Stimulated activated naive B cell treated with anti-CD40 and anti-IgM and Interleukin-4, amounts not matched to agents 10 μg/mL and 1 μg/mL and 100 μg/mL, for 72 hours (primary cell): ENCODE results near the gene CDON.

Source experiments
- ATAC-seq, 2 donors: fragments of 150-1000 bp; cut with Tn5 transposase; replicated peaks; 2 replicates each; pipeline ENCODE4 v1.10.0; 2021; ENCODE audit warnings: moderate library complexity in 1 of 2
- DNase-seq: peaks from one replicate; pipeline ENCODE4 v3.0.0; 2021
- H3K27ac Mint-ChIP-seq: one replicate; pipeline ENCODE4 v1.8.0; 2022; ENCODE audit warnings: mild to moderate bottlenecking, mixed read lengths
- H3K27me3 Mint-ChIP-seq, 2 donors: one replicate each; pipeline ENCODE4 v1.8.0; 2022; ENCODE audit warnings: mixed read lengths in 2 of 2
- H3K36me3 Mint-ChIP-seq, 2 donors: one replicate each; pipeline ENCODE4 v1.8.0; 2022; ENCODE audit warnings: mixed read lengths in 2 of 2, mild to moderate bottlenecking in 1 of 2
- H3K4me1 Mint-ChIP-seq, 2 donors: one replicate each; pipeline ENCODE4 v1.8.0; 2022; ENCODE audit warnings: mixed read lengths in 2 of 2, mild to moderate bottlenecking in 1 of 2
- H3K4me3 Mint-ChIP-seq, 2 donors: one replicate each; pipeline ENCODE4 v1.8.0; 2022; ENCODE audit warnings: mild to moderate bottlenecking in 2 of 2, mixed read lengths in 2 of 2, moderate library complexity in 1 of 2
- H3K9me3 Mint-ChIP-seq, 2 donors: one replicate each; pipeline ENCODE4 v1.8.0; 2022; ENCODE audit warnings: mixed read lengths in 2 of 2, mild to moderate bottlenecking in 1 of 2

CDON gene

DNA sequence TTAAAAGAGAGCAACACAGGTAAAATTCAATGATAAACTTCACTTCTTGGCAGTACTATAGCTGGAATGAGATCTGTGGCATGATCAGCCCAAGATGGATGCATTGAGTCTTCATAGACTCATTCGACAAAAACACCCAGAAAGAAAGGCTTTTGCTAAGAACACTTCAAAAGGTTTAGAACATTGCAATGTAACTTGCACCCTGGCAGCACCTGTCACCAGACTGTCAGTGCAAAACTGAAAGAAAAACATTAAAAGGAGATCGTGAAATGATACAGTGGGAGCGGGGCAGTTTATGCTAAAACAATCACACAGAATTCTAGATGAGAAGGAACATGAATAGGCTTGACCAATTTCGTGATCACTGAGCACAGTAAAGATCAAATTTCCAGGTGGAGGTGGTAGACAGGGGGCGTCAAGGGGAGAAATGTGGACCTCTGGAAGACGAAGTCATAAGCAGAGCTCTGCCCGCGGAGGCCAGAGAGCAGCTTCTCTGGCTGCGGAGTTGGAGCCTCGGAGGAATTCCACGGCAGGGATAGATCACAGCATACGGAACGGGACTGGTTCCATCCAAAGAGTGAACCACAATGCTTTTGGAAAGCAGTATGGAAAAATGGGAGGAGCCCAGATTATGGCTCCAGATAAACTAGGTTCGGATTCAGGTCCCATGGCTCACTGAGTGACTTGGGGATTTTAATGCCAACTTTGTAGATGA is 104.9 kb downstream of the CDON start:
- ATAC-seq, result no peak

GRCh38 chr11:125956391-125957134 is 106.1 kb downstream of the CDON start:
- no peak overlapping the region for H3K4me3 Mint-ChIP-seq
- ATAC-seq (no peak), DNase-seq (no peak)
- no peaks in the 10 kb centered on the region for H3K36me3 Mint-ChIP-seq
- H3K27me3 Mint-ChIP-seq, result peaks cover 3 to 19% of the 10 kb centered on the region in 2 donors
- H3K27ac Mint-ChIP-seq, result no peak overlapping the region
- H3K9me3 Mint-ChIP-seq, result no peaks in the 10 kb centered on the region
- no peaks in the 10 kb centered on the region for H3K4me1 Mint-ChIP-seq

More for the DNA sequence above, 104.9 kb downstream of the CDON start:
- Mint-ChIP-seq H3K27me3 (peaks cover 3 to 19% of the 10 kb centered on the region in 2 donors), H3K36me3 (no peaks in the 10 kb centered on the region), H3K27ac (no peak overlapping the region), H3K4me3 (no peak overlapping the region), H3K4me1 (no peaks in the 10 kb centered on the region), H3K9me3 (peaks cover 8% of the 10 kb centered on the region in 2 donors)
- DNase-seq, result no peak

GRCh38 chr11:125955856-125956255 is 106.8 kb downstream of the CDON start:
- Mint-ChIP-seq H3K9me3 (no peaks in the 10 kb centered on the region), H3K4me1 (no peaks in the 10 kb centered on the region), H3K4me3 (no peak overlapping the region), H3K27me3 (peaks cover 8 to 25% of the 10 kb centered on the region in 2 donors), H3K36me3 (no peaks in the 10 kb centered on the region), H3K27ac (no peak overlapping the region)
- DNase-seq (no peak), ATAC-seq (no peak)

- no peaks in the 10 kb centered on the region for H3K36me3 Mint-ChIP-seq
- H3K27ac Mint-ChIP-seq, result no peak overlapping the region
- ATAC-seq (no peak), DNase-seq (no peak)
- H3K9me3 Mint-ChIP-seq, result no peaks in the 10 kb centered on the region
- H3K4me1 Mint-ChIP-seq, result no peaks in the 10 kb centered on the region
- H3K27me3 Mint-ChIP-seq, result peaks cover 8 to 25% of the 10 kb centered on the region in 2 donors
- no peak overlapping the region for H3K4me3 Mint-ChIP-seq
Measured at GRCh38 chr11:125954945-125955640, 107.6 kb downstream of the CDON start.

DNA sequence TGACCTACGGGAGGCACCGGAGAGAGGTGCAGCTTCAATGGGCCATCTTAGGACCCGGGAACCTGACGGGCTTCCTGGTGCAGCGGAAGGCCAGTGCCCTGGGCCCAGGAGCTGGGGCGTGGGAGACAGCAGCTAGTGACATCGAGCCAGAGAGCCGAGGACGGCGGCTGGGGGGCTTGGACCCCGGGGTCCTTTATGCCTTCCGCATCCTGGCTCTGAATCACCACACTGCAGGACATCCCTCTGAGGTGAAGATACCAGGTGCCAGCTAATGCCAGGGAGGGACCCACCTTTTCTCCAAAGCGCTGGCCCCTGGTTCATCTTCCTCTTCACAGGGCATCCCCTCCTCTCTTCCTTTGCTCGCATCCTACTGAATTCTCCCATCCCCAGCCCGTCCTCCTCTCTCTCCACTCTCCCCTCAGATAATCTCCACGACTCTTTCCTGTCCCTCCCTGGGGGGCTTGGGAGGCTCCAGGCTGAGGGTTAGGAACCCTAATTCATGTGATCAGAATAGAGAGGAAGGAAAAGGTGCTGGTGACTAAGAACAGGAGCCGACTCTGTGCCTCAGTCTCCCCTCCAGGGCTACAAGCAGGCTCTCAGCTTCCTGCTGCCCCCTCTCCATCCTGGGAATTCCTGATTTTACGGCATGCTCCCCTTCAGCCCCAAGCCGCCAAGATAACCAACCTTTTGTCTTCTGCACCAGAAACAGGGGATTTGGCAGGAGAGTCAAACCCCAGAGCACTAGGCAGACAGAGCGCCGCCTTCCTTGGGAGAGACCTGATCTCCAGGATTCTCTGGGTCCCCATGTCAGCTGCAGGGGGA is 108.3 kb downstream of the CDON start:
- Mint-ChIP-seq H3K36me3 (no peaks in the 10 kb centered on the region), H3K9me3 (no peaks in the 10 kb centered on the region), H3K27me3 (peaks cover 8 to 25% of the 10 kb centered on the region in 2 donors), H3K27ac (no peak overlapping the region), H3K4me1 (no peaks in the 10 kb centered on the region), H3K4me3 (no peak overlapping the region)
- DNase-seq (no peak), ATAC-seq (no peak)

DNA sequence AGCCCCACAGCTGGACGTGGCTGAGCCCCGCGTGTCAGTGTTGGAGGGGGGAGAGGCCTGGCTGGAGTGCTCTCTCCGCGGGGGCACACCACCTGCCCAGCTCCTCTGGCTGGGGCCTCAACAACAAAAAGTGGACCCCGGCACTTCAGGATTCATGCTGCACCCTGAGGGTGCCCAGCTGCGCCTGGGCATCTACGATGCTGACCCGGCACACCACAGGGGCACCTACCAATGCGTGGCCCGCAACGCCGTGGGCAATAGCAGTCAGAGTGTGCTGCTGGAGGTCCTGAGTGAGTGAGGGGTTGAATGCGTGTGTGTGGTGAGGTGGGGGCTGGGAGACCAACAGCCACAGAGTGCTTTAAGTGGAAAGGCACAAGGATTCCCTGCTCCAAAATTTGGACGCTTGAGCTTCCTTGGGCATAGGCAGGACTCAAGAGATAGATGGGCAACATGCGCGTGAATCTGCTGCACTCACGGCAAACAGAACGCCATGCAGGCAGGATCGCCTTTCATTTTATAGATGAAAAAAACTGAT is 109.2 kb downstream of the CDON start:
- no peak for DNase-seq
- H3K27me3 Mint-ChIP-seq, result peaks cover 8 to 25% of the 10 kb centered on the region in 2 donors
- H3K36me3 Mint-ChIP-seq, result no peaks in the 10 kb centered on the region
- no peak overlapping the region for H3K4me3 Mint-ChIP-seq
- no peak overlapping the region for H3K27ac Mint-ChIP-seq
- H3K9me3 Mint-ChIP-seq, result no peaks in the 10 kb centered on the region
- no peak for ATAC-seq
- H3K4me1 Mint-ChIP-seq, result no peaks in the 10 kb centered on the region

DNA sequence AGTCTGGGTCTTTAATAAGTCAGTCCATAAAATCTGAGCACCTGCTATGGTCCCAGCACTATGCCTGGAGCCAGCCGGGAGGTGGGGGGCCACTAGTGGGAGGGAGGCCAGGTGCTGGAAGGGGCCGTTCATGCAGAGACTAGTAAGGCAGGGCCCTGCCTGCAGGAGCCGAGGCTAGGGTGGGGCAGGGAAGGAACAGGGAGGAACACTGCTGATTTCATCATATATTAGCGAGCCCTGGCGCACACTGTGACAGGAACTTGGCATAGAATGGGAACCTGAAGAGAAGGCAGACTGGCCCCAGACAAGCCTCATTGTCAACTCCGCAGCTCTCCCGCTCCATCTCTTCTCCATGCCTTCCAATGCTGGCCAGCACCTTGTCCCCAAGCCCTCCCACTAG is 109.7 kb downstream of the CDON start:
- no peak for ATAC-seq
- Mint-ChIP-seq H3K36me3 (no peaks in the 10 kb centered on the region), H3K27me3 (peaks cover 8 to 25% of the 10 kb centered on the region in 2 donors), H3K4me1 (no peaks in the 10 kb centered on the region), H3K9me3 (no peaks in the 10 kb centered on the region), H3K4me3 (no peak overlapping the region), H3K27ac (no peak overlapping the region)
- no peak for DNase-seq

GRCh38 chr11:125952559-125952958 is 110.1 kb downstream of the CDON start:
- Mint-ChIP-seq H3K9me3 (no peaks in the 10 kb centered on the region), H3K27me3 (peaks cover 8 to 25% of the 10 kb centered on the region in 2 donors), H3K4me3 (no peak overlapping the region), H3K36me3 (no peaks in the 10 kb centered on the region), H3K27ac (no peak overlapping the region), H3K4me1 (no peaks in the 10 kb centered on the region)
- DNase-seq (no peak), ATAC-seq (no peak)

GRCh38 chr11:125951731-125952130 is 110.9 kb downstream of the CDON start:
- no peak for ATAC-seq
- Mint-ChIP-seq H3K27ac (no peak overlapping the region), H3K4me1 (no peaks in the 10 kb centered on the region), H3K4me3 (no peak overlapping the region), H3K9me3 (no peaks in the 10 kb centered on the region), H3K27me3 (peaks cover 8 to 25% of the 10 kb centered on the region in 2 donors), H3K36me3 (no peaks in the 10 kb centered on the region)
- no peak for DNase-seq

DNA sequence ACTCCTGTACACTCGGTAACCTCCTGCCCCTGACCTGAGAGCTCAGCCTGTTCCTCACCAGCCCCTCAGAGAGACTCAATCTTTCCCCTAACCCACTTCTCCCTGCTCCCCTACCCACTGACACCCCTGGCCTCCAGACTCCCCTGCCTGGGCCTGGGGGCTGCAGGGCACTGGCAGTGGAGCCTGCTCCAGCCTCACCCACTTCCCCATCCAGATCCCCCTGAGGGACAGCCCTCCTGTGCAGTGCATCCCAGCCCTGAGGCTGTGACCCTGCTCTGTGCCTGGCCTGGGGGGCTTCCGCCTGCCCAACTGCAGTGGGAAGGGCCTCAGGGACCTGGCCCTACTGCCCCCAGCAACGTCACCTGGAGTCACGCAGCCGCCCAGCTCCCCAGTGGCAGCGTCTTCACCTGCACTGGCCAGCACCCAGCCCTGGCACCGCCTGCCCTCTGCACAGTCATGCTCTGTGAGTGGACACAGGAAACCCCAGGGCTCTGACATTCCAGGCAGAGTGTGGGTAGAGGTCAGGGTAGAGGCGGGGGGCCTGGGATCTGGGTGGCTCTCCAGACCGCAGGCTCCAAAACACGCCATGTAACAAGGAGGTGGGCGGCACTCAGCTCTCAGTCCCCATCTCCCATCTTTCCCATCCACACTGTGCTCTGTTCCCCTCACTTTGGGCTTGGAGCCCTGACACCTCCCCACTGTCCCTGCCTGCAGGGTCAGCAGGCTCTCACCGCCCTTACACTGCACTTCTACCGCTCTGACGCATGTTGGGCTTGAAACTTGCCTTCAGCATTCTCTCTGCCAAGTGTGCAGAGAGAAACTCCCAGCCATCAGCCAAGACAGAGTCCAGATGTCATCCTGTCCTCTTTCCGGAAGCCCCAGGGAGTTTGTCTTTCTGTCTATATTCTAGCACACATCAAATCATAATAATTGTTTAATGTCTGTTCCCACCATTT is 111.7 kb downstream of the CDON start:
- Mint-ChIP-seq H3K9me3 (no peaks in the 10 kb centered on the region), H3K27me3 (peaks cover 7 to 24% of the 10 kb centered on the region in 2 donors), H3K4me3 (no peak overlapping the region), H3K36me3 (no peaks in the 10 kb centered on the region), H3K4me1 (no peaks in the 10 kb centered on the region), H3K27ac (no peak overlapping the region)
- ATAC-seq, result no peak
- no peak for DNase-seq

DNA sequence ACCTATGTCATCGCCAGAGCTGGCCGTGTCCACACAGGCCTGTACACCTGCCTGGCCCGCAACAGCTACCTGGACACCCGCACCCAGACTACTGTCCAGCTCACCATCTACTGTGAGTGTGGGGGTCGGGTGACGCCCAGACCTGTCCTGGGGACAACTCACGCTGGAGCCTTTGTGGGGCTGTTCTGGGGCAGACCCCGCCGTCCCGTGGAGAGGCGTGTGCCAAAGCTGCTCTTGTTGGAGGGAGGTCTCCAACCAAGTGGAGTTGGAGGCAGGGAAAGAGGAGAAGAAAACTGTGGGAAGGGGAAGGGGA is 112.5 kb downstream of the CDON start:
- Mint-ChIP-seq H3K27me3 (peaks cover 4 to 15% of the 10 kb centered on the region in 2 donors), H3K9me3 (no peaks in the 10 kb centered on the region), H3K4me1 (no peaks in the 10 kb centered on the region), H3K27ac (no peak overlapping the region), H3K4me3 (no peak overlapping the region), H3K36me3 (no peaks in the 10 kb centered on the region)
- DNase-seq, result no peak
- no peak for ATAC-seq

- no peaks in the 10 kb centered on the region for H3K4me1 Mint-ChIP-seq
- ATAC-seq, result no peak
- no peaks in the 10 kb centered on the region for H3K9me3 Mint-ChIP-seq
- DNase-seq, result no peak
- H3K4me3 Mint-ChIP-seq, result no peak overlapping the region
- no peak overlapping the region for H3K27ac Mint-ChIP-seq
- H3K36me3 Mint-ChIP-seq, result no peaks in the 10 kb centered on the region
- peaks cover 4 to 11% of the 10 kb centered on the region in 2 donors for H3K27me3 Mint-ChIP-seq
Measured at GRCh38 chr11:125949271-125950177, 113.1 kb downstream of the CDON start.
